ENCODE data around the gene TAMALIN. TPM values are rescaled to one million over a fixed set of nuclear protein-coding genes. Genes with fewer than 3 reads are reported as not detected.

The TAMALIN gene
- total RNA-seq (2022) = 0.34 TPM in 1 of 2 replicates, not detected in the other
- Bru-seq, nascent RNA = percentile 29 among the genes with signal in this experiment
- percentile 34 among the genes with signal in this experiment for BruChase-seq, experiment 1, labeled RNA remaining after a 6-hour chase
- percentile 39 among the genes with signal in this experiment for BruChase-seq, experiment 2, labeled RNA remaining after a 2-hour chase
- long read RNA-seq = 0 reads

- Mint-ChIP-seq H3K4me3 (ENCODE audit: low read depth, unreplicated experiment) (no peak within 1 kb of the TSS), H3K27ac (ENCODE audit: unreplicated experiment) (no peak within 1 kb of the TSS), H3K36me3 (ENCODE audit: insufficient read depth, unreplicated experiment) (no peaks in the 10 kb centered on the region), H3K4me1 (ENCODE audit: low read depth, unreplicated experiment) (no peaks in the 10 kb centered on the region), H3K9me3 (ENCODE audit: low read depth, unreplicated experiment) (no peaks in the 10 kb centered on the region), H3K27me3 (ENCODE audit: unreplicated experiment) (peaks cover 15% of the 10 kb centered on the region)
- TF ChIP-seq CTCF (IDR thresholded peaks at IDR 0.05; ENCODE audit: unreplicated experiment) = no peak
- CTCF ChIA-PET = interaction anchor here (1.0 kb wide), 1 partner anchor 16 kb away, joined by 3 read pairs; no protein-coding TSS in a partner anchor
- intact Hi-C loops (cut with micrococcal nuclease; ENCODE audit: unreplicated experiment) = no loop called here
- peak; percentile 6 for DNase-seq
- BruUV-seq (replicated peaks) = no TSS peak
These were observed at the start of gene TAMALIN for GRCh38 chr12:52006726-52007157. Gene TAMALIN (plus strand): TSS chr12:52006946. CDS start chr12:52007020, 74 bp downstream.

- no peak overlapping the region for H3K4me3 Mint-ChIP-seq (ENCODE audit: low read depth, unreplicated experiment)
- CTCF ChIA-PET = no interaction called here
- intact Hi-C loops (cut with micrococcal nuclease; ENCODE audit: unreplicated experiment) = no loop called here
- no TSS peak for BruUV-seq (replicated peaks)
- DNase-seq = no peak
- no peak for TF ChIP-seq CTCF (IDR thresholded peaks at IDR 0.05; ENCODE audit: unreplicated experiment)
- H3K36me3 Mint-ChIP-seq (ENCODE audit: insufficient read depth, unreplicated experiment) = peaks cover 7% of the 10 kb centered on the region
- peaks cover 57% of the 10 kb centered on the region for H3K4me1 Mint-ChIP-seq (ENCODE audit: low read depth, unreplicated experiment)
- no peaks in the 10 kb centered on the region for H3K9me3 Mint-ChIP-seq (ENCODE audit: low read depth, unreplicated experiment)
- H3K27me3 Mint-ChIP-seq (ENCODE audit: unreplicated experiment) = no peaks in the 10 kb centered on the region
- H3K27ac Mint-ChIP-seq (ENCODE audit: unreplicated experiment) = no peak overlapping the region
These were observed 48.2 kb upstream of the TAMALIN start for GRCh38 chr12:51958542-51958941.

- H3K27me3 Mint-ChIP-seq (ENCODE audit: unreplicated experiment) = no peaks in the 10 kb centered on the region
- no TSS peak for BruUV-seq (replicated peaks)
- no peak overlapping the region for H3K27ac Mint-ChIP-seq (ENCODE audit: unreplicated experiment)
- H3K4me1 Mint-ChIP-seq (ENCODE audit: low read depth, unreplicated experiment) = peaks cover 51% of the 10 kb centered on the region
- peaks cover 7% of the 10 kb centered on the region for H3K36me3 Mint-ChIP-seq (ENCODE audit: insufficient read depth, unreplicated experiment)
- no peaks in the 10 kb centered on the region for H3K9me3 Mint-ChIP-seq (ENCODE audit: low read depth, unreplicated experiment)
- intact Hi-C loops (cut with micrococcal nuclease; ENCODE audit: unreplicated experiment) = no loop called here
- TF ChIP-seq CTCF (IDR thresholded peaks at IDR 0.05; ENCODE audit: unreplicated experiment) = no peak
- CTCF ChIA-PET = no interaction called here
- DNase-seq = no peak
- H3K4me3 Mint-ChIP-seq (ENCODE audit: low read depth, unreplicated experiment) = no peak overlapping the region
These were observed 47.5 kb upstream of the TAMALIN start for GRCh38 chr12:51959211-51959610.

GRCh38 chr12:51959921-51960320, 46.8 kb upstream of the TAMALIN start:
- H3K27ac Mint-ChIP-seq (ENCODE audit: unreplicated experiment) = no peak overlapping the region

More at GRCh38 chr12:51959921-51960320, 46.8 kb upstream of the TAMALIN start:
- no peak overlapping the region for H3K4me3 Mint-ChIP-seq (ENCODE audit: low read depth, unreplicated experiment)
- CTCF ChIA-PET = no interaction called here
- no peak for DNase-seq
- intact Hi-C loops (cut with micrococcal nuclease; ENCODE audit: unreplicated experiment) = no loop called here
- no peak for TF ChIP-seq CTCF (IDR thresholded peaks at IDR 0.05; ENCODE audit: unreplicated experiment)
- BruUV-seq (replicated peaks) = no TSS peak
- peaks cover 7% of the 10 kb centered on the region for H3K36me3 Mint-ChIP-seq (ENCODE audit: insufficient read depth, unreplicated experiment)
- no peaks in the 10 kb centered on the region for H3K9me3 Mint-ChIP-seq (ENCODE audit: low read depth, unreplicated experiment)
- no peaks in the 10 kb centered on the region for H3K27me3 Mint-ChIP-seq (ENCODE audit: unreplicated experiment)
- H3K4me1 Mint-ChIP-seq (ENCODE audit: low read depth, unreplicated experiment) = peaks cover 45% of the 10 kb centered on the region
